ENCODE results near the gene NT5E. TPM values are rescaled to one million over a fixed set of nuclear protein-coding genes. Genes with fewer than 3 reads are reported as not detected.
A peak's percentile ranks its signal among the peaks of the same experiment; 100 is the strongest.

The NT5E gene
- total RNA-seq, 1 donor from 2014 or later: 64.9 TPM

DNA sequence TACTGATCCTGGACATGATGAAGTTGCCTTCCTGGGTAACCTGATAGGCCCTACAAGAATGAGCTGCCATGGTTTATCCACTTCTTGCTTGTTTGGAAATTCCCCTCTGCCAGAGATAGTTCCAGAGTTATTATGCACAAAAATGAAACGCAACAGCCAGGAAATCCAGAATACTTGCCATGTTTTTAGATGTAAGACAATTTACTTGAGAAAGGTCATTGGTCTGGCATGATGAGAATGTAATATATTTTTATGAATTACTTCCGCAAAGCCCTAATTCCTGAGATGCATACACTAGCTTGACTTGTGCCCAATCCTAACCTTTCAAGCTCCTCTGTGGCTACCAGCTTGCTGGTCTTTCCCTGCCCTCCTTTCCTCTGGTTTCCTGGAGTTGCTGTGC, 27.9 kb upstream of the NT5E start:
- no peak for DNase-seq (ENCODE audit: low spot score)

DNA sequence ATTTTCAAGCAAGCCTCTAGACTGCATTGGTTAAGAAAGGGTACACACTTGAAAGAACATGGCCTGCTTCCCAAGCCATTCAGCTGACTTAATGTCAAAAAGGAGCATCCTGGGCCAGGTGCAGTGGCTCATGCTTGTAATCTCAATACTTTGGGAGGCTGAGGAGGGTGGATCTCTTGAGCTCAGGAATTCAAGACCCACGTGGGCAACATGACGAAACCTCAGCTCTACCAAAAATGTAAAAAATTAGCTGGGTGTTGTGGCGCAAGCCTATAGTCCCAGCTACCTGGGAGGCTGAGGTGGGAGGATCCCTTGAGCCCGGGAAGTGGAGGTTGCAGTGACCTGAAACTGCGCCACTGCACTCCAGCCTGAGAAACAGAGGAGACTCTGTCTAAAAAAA, 26.9 kb upstream of the NT5E start:
- DNase-seq (ENCODE audit: low spot score): no peak

DNA sequence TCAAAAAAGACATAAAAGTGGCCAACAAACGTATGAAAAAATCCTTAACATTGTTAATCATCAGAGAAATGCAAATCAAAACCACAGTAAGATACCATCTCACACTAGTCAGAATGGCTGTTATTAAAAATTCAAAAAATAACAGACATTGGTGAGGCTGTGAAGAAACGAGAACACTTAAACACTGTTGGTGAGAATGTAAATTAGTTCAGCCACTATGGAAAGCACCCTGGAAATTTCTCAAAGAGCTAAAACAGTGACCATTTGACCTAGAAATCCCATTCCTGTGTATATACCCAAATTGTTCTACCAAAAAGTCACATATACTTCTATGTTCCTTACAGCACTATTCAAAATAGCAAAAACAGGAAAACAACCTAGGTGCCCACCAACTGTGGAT, 24.9 kb upstream of the NT5E start:
- no peak for DNase-seq (ENCODE audit: low spot score)

DNA sequence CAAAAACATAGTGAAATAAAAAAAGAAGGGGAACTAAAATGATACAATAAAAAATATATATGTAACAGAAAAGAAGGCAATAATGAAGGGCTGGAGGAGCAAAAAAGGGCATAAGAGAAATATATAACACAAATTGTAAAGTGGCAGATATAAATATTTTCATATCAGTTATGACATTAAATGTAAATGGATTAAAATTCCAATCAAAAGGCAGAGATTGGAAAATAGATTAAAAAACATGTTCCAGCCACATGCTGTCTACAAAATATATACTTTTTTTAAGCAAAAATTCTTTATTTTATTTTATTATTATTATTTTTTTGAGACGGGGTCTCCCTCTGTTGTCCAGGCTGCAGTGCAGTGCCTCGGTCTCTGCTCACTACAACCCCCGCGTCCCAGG, 23.9 kb upstream of the NT5E start:
- no peak for DNase-seq (ENCODE audit: low spot score)

DNA sequence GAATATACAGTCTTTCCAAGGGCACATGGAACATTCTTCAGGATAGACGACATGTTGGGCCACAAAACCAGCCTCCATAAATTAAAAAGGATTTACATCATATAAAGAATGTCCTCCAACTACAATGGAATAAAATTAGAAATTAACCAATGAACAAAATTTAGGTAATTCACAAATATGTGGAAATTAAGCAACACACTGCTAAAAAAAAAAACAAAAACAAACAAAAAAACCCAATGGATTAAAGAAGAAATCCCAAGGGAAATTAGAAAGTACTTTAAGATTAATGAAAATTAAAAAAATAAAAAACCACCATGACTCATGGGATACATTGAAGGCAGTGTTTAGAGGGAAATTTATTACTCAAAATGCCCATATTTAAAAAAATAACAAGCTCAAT, 21.4 kb upstream of the NT5E start:
- no peak for DNase-seq (ENCODE audit: low spot score)

DNA sequence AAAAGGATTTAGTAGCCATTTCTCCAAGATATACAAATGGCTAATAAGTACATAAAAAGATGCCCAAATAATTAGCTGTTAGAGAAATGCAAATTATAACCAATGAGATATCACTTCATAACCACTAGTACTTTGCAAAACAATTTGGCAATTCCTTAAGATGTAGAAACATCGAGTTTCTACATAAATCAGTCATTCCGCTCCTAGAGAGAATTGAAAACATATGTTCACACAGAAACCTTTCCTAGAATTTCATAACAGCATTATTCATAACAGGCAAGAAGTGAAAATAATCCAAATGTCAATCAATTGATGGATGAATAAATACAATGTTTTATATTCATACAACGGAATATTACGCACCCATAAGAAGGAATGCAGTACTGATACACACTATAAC, 20.5 kb upstream of the NT5E start:
- DNase-seq (ENCODE audit: low spot score): no peak

DNA sequence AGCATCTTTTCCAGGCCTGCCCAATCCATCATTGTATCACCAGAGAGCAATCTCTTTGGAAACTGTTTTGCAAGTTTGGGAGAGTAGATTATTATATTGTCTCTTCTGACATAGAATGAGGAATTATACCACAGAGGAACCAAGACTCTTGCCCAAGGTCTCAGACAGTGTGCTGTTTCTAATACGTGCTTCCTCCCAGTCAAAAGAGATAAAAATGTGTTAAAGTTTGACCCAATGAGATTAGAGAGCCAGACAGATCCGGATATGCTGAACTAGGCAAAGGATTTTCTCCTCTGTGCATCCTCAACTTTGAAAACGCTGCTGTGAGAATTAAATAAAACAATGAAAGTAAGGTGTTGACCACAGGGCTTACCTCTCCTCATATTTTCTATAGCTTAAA, 18.6 kb upstream of the NT5E start:
- DNase-seq (ENCODE audit: low spot score): no peak

DNA sequence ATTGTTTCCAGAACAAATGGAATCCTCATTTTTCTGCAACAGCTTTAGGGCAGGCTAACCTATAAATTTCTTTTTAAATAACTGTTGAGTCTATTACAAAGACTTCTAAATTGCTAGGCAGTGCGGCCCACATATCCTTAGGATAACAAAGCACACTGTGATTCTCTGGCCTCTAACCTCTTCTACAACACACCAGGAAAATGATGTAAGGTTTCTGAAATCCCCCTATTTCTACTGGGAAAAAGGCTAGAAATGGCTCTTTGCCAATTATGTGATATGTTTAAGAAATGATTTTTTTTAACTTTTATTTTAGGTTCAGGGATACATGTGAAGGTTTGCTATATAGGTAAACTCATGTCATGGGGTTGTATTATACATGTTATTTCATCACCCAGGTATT, 17.3 kb upstream of the NT5E start:
- no peak for DNase-seq (ENCODE audit: low spot score)

DNA sequence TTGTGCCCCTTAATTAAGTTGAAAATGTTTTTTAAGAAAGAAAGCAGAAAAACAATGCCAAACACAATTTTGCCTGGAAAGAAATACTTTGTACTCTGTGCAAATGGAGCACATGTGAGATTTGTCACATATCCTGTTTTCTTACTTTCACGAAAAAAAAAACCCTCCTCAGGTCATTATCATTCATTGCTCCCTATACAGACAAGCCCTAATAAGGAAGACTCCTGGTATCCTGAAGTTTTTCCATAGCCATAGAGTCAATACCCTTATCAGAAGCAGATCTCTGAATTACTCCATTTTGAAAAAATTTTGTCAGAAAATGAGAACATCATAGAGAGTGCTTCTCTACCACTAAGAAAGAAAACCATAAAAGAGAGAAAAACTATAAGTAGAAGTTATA, 14.0 kb upstream of the NT5E start:
- DNase-seq (ENCODE audit: low spot score): no peak

DNA sequence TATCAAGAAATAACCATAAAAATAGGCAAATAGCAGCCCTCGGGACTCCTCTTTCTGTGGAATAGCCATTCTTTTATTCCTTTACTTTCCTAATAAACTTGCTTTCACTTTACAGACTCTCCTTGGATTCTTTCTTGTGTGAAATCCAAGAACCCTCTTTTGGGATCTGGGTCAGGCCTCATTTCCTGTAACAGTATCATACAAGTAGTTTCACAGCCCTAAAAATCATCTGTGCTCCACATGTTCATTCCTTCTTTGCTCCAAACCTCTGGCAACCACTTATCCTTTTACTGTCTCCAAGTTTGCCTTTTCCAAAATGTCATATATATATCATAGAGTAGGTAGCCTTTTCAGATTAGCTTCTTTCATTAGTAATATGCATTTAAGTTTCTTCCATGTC, 13.5 kb upstream of the NT5E start:
- DNase-seq (ENCODE audit: low spot score): no peak

DNA sequence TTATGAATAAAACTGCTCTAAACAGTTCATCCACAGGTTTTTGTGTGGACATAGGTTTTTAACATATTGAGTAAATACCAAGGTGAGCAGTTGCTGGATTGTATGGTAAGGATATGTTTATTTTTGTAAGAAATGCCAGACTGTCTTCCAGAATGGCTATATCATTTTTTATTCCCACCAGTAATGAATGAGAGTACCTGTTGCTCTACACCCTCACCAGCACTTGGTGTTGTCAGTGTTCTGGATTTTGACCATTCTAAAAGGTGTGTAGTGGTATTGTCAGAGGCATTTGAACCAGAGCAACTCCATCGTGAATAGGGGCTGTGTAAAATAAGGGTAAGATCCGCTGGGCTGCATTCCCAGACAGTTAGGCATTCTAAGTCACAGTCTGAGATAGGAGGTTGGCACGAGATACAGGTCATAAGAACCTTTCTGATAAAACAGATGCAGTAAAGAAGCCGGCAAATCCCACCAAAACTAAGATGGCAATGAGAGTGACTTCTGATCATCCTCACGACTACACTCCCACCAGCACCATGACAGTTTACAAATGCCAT, 12.9 kb upstream of the NT5E start:
- no peak for DNase-seq (ENCODE audit: low spot score)

DNA sequence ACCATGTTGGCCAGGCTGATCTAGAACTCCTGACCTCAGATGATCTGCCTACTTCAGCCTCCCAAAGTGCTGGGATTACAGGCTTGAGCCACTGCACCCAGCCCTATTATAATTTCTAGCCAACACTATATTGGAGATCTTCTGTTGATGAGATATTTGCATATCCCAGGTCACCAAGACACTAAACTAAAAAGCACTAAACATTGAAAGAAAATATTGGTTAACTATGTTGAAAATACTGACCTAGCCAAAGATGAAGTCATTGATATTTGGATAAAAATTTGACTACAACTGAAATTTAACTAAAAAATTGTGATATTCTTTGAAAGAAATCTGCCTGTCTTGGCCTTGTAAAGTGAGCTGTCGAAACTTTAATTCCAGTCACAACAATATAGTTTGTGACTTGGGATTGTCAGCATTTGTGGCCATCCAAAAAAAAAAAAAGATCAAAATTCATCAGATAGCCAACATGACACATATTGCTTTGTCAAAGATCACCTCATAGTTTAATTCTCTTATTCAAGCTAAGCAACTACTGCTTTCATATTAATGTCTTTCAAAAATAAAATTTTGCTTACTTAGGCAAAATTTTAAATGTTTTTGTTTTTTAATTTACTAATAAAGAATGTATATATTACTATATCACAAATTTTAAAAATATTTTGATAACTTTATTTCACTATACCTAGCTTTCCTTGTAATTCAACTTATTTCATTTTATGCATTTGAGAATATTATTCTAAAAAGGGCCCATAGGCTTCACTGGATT, 6.3 kb upstream of the NT5E start:
- no peak for DNase-seq (ENCODE audit: low spot score)

DNA sequence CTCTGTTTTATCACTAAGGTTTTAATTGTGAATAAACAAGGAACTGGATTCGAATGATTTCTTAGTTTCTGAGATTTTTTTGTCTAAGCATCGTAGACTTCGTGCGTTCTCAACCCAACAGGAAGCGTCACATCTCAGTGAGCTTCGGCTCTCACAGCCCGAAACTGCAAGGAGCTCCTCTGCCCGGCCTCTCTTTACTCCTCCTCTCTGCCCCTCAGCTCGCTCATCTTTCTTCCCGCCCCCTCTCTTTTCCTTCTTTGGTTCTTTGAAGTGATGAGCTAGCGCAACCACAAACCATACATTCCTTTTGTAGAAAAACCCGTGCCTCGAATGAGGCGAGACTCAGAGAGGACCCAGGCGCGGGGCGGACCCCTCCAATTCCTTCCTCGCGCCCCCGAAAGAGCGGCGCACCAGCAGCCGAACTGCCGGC, 480 bp upstream of the NT5E start:
- DNase-seq (ENCODE audit: low spot score): peak; percentile 26

DNA sequence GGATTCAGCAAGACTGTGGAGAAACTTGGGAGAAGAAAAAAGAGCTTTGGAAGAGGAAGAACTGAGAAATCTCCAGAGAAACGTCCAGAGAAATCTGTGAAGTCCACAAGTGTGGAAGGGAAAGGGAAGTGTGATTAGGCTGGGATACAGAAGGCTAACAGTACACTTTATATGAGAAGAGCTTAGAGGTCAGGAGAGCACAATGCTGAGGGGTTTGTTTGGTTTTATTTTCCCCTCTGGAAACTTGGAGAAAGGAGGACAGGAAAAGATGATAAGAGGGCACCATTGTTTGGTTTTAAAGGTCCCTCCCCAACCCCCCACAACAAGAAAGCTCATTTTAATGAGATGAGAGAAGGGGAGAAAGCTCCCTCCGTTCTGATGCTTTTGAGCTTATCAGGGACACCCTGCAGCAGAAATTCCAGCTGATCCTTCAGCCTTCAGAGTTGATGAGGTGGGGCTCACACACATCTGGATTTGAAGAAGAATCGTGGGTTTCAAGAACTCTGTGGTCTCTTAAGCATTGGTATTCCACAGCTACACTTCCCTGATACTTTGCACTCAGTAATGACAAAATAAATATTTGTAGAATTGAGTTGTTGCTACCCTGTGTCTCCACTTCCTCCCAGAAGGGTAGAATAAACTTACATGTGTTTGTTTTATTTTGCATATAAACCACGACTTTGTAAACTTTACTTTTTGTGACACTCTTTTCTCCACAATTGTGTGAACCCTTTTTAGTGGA, 1.9 kb downstream of the NT5E start:
- no peak for DNase-seq (ENCODE audit: low spot score)

DNA sequence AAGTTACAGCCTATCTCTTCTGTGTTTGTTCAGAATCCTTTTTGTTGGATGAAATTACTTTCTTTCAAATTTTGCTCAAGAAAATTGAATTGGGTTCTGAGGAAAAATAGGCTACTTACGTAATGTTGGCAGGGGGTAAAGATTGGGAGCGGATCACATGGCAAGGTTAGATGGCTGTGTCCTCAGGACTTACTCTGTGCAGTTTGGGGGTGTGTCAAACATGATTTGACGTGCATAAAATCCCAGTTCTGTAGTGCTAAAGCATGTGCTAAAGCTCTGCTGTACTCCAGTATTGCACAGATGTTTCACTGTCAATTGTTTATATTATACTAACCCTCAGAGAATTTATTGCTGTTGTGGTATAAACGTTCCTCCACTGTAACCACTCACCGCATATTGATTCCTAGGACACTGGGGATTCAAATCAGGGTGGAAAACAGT, 2.6 kb downstream of the NT5E start:
- no peak for DNase-seq (ENCODE audit: low spot score)

DNA sequence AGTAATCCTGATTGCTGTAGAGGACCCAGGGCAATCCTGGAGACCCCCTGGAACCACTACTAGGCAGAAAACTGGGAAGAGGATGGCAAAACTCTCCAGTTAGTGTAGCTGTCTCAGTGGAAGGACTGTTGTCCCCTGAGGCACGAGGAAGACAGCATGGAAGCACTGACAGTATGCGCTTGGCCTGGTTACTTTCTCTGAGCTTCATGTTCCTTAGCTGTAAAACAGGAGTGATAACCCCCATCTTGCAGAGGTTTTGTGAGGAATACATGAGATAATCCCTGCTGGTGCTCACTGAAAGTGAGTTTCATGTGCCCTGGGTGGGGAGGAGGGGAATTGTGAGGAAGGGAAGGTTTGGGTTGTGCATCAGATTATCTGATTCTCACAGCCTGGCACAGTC, 3.2 kb downstream of the NT5E start:
- no peak for DNase-seq (ENCODE audit: low spot score)

DNA sequence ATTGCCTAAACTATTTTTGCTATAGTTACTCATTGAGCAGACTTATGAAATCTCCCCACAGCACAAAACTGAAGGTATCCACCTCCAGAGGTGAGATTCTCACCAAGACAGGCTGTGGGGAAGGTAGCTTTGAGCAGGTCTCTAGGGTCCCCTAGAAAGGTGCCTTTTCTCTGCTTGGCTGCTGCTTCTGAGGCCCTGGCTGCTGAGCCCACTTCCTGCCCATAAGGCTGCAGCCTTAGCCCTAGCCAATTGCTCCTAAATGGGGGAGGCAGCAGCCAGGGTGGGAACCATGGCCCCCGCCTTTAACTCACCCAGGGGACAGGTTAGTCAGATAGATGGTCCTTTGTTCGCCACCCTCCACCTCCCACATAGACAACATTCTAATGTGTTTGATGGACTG, 3.6 kb downstream of the NT5E start:
- DNase-seq (ENCODE audit: low spot score): no peak

DNA sequence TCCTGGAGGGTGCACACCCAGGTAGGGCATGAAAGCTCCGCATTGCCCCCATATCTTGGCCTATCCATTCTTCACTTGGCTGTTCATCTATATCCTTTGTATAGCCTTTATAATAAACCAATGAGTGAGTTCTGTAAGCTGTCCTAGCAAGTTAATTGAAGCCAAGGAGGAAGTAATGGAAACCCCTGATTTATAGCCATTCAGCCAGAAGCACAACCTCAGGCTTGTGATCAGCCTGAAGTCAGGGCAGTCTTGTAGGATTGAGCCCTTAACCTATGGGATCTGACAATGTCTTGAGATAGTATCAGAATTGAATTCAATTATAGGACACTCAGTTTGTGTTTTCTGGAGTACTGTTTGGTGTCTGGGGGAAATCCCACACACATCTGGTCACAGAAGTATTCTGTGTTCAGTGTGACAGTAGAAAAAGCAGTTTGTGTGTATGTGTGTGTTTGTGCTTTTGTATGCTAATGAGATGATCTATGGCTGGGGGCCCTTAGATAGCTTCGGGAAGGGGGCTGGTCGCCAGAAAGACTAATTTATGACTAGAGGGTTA, 5.7 kb downstream of the NT5E start:
- DNase-seq (ENCODE audit: low spot score): no peak

DNA sequence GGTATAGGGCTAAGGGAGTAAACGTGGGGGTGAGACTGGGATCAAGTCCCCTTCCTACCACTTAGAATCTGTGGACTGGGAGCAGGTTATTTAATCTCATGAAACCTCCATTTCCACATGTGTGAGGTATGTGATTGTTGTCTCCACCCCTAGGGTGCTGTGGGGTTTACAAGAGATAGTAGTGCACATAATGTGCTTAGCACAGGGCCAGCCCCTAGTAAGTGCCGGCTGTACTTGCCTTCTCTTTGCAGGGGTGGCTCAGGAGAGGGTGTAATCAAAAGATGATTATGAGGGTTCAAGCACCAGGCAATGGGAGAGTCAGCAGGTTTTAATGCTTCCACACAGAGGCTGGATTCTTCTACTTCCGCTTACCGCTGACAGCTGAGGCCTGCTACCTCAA, 6.9 kb downstream of the NT5E start:
- DNase-seq (ENCODE audit: low spot score): no peak

DNA sequence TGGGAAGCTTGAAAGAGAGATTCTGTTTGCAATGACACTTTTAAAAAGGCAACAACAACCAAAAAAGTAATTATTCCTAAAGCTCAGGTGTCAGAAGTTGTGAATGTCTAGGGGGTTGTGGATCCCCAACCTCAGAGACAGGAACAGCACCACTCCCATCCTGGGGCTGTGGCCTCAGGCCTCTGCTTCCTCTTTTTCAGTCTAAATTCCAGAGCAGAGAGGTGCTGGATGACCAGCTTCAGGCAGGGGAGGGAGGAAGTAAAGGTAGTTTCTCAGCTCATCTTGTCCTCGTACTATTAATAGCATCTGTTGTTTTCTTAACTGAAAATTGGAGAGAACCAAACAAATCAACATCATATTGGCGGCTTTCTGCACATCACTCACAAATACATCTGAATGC, 8.3 kb downstream of the NT5E start:
- DNase-seq (ENCODE audit: low spot score): no peak

DNA sequence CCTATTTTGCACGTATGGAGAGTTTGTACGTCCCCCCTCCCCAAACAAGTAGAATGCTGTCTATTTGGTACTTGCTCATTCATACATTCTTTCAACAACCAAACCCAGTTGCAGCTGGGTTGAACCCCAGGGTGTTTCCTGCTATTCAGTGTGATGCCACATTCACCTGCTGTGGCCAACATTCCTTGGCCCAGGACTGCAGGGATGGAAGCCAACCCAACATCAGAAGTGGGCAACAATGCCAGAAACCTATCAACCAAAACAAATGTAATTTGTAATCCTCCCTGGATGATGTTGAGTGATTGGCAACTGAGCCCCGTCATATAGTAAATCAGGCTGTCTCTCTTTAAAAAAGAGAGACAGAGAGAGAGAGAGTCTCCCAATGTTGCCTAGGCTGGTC, 8.9 kb downstream of the NT5E start:
- DNase-seq (ENCODE audit: low spot score): no peak

DNA sequence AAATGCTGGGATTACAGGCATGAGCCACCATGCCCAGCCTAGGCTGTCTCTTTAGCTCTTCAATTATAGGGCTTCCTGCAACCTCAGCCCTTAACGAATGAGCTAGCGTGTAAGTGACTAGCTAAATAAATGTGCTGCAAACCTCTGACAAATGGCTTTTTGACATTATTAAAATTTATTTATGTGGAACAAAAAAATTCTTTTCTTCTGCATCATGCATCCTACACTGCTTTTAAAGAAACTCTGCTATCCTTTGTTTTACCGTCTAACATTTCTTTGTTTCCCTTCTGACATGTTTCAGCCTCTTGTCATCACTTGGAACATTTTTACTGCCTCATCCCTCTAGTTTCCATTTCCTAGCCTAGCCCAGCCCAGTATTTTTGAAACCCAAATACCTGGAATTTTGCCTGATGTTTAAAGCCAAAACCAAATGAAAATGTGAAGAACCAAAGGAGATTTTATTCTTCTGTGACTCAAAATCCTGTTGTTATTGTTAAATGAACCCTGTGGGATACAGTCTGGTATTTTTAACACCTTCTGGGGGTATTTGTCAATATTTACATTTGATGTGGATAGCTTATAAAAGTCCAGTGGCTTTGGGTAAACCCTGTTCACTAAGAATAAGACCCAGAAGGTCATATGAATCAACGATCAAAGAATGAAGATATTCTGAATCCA, 9.5 kb downstream of the NT5E start:
- no peak for DNase-seq (ENCODE audit: low spot score)
